ENCODE measurements around the gene MTLN.
"Not testable (repeated sequence)": the region's sequence is repeated elsewhere in the genome, so short reads cannot be mapped to it uniquely, and the experiment has no call there.

The MTLN gene

DNA sequence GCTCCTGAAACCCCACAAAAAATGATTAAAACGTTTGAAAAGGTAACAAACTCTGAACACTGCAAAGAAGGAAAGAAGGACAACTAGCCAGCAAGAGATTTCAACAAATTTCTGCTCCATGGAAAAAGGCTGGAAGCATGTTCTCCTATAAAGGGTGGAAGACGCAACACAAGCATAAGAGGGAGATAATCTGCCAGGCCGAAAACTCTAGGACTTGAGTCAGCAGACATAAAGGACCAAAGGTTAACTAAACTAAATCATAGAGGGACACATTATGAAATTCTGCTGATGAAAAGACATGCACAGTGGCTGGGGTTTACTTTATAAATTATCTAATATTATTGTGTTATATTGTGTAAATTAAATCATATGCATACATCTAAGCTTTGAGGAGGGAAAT is 14.3 kb downstream of the MTLN start:
- no peak for DNase-seq (ENCODE audit: low read depth)

DNA sequence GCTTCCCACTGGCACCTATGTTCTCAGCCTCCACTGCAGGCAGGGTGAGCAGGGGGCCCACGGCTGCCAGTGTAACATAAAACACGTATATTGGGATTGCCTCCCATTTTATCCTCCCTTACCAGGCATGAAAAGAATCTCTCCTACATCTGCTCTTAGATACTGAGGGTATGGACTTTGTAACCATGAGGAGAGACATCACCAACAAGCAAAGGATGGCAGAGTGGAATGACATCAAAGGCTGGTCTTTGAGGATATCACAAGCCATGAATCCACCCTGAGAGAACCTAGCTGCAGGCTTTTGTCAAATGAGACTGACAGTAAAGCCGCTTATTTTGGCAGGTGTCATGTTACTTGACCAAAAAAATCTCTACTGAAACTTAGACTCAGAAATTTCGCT is 14.9 kb downstream of the MTLN start:
- DNase-seq (ENCODE audit: low read depth) = no peak

DNA sequence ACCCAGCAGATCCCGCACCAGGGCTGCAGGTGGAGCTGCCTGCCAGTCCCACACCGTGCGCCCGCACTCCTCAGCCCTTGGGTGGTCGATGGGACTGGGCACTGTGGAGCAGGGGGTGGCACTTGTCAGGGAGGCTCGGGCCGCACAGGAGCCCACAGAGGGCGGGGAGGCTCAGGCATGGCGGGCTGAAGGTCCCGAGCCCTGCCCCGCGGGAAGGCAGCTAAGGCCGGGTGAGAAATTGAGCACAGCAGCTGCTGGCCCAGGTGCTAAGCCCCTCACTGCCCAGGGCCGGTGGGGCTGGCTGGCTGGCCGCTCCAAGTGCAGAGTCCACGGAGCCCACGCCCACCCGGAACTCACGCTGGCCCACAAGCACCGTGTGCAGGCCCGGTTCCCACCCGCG is 22.2 kb downstream of the MTLN start:
- DNase-seq (ENCODE audit: low read depth) = not testable (repeated sequence)

DNA sequence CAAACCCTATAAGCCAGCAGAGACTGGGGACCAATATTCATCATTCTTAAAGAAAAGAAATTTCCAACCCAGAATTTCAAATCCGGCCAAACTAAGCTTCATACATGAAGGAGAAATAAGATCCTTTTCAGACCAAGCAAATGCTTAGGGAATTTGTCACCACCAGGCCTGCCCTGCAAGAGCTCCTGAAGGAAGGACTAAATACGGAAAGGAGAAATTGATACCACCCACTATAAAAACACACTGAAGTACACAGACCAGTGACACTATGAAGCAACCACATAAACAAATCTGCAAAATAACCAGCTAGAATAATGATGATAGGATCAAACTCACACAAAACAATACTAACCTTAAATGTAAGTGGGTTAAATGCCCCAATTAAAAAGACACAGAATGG is 29.9 kb downstream of the MTLN start:
- DNase-seq (ENCODE audit: low read depth) = no peak

DNA sequence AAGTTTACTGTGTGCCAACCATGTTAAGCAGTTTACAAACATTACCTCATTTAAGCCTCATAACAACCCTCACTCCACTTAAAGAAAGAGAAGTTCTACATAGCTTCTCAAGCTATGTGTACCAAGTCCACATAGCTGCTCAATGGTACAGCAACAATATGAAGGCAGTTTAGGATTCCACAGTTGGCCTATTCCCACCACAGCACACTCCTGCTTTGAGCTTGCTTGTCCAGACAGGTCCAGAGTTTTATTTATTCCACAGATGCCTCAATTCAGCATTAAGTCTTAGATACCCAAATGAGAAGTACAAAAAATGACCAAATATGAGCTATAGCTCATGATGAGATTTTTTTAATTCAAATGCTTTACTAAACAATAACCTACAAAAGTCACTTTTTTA is 32.3 kb downstream of the MTLN start:
- no peak for DNase-seq (ENCODE audit: low read depth)

DNA sequence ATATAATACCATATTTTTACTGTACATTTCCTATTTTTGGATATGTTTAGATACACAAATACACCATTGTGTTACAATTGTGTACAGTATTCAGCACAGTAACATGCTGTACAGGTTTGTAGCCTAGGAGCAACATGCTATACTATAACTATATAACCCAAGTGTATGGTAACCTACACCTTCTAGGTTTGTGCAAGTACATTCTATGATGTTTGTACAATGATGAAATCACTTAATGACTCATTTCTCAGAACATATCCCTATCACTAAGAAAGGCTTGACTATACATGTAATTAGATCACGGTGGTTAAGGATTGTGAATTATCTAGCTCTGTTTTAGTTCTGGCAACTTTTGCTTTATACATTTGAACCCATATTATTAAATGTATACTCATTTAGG is 38.8 kb downstream of the MTLN start:
- DNase-seq (ENCODE audit: low read depth) = no peak

DNA sequence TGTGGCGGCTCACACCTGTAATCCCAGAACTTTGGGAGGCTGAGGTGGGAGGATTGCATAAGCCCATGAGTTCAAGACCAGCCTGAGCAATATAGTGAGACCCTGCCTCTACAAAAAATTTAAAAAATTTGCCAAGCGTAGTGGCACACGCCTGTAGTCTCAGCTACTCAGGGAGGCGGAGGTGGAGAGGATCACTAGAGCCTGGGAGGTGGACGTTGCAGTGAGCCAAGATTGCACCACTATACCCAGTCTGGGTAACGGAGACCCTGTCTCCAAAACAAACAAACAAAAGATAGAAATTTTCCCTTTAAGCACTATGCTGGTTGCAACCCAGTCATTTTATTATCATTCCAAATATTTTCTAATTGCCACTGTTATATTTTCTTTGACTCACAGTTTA is 39.8 kb downstream of the MTLN start:
- DNase-seq (ENCODE audit: low read depth) = no peak

DNA sequence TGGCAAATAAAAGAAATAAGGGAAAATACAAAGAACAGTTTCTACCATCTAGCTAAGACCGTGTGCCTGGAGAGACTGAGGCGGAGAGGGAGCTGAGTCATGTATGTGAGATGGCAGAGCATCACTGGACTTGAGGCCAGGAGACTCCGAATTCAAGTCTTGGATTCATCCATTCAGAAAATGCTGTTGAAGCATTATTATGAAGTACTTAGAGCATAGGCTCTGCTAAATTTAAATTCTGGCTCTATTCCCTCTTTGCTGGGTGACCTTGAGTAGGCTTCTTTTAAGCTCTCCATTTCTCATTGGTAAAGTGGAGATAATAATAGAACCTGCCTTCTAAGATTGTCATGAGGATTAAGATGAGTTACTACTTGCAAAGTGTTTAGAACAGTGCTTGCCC is 42.2 kb downstream of the MTLN start:
- no peak for DNase-seq (ENCODE audit: low read depth)

DNA sequence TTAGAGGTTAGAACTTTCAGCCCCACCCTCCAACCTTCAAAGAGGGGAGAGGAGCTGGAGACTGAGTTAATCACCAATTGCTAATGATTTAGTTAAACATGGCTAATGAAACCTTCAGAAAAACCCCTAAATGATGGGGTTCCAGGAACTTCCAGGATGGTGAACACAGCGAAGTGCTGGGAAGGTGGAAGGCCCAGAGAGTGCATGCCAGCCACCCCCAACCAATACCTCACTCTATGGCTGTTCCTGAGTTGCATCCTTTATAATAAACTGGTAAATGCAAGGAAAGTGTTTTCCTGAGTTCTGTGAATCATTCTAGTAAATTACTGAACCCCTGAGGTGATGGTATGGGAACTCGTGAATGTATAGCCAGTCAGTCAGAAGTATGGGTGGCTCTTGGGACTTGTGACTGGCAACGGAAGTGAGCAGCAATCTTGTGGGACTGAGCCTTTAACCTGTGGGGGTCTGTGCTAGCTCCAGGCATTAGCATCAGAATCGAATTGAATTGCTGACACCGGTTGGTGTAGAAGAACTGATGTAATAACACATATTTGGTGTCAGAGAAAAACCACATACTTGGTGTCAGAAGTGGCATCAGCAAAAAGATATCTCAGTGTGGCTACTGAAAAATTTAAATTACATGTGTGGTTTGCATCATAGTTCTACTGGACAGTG is 44.9 kb downstream of the MTLN start:
- no peak for DNase-seq (ENCODE audit: low read depth)

DNA sequence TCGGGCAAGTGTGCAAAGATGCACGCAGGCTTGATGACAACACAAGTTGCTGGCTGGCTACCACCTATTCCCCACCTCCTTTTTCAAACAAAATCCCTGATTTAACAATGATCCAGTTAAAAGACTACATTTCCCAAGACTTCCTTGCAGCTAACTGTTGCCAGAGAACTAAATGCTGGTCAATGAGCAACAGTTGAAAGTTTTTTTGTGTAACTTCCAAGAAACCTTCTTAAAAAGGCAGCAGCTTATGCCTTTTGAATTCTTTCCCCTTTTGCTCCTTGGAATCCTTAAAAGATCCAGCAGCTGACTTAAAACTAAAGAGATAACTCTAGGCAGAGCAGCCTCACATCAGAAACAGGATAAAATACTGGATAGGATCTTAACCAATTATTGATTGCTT is 46.1 kb downstream of the MTLN start:
- DNase-seq (ENCODE audit: low read depth) = no peak
